Esophagus squamous epithelium (tissue), 4 donors: ENCODE results near the gene CCDC102A.

ENCODE experiments used
- POLR2A ChIP-seq, 4 donors: fragments of 450-650 bp; IDR thresholded peaks; one replicate each; pipeline ENCODE4 v1.6.1; 2017; ENCODE audit warnings: antibody characterized with exemption in 4 of 4, mild to moderate bottlenecking in 4 of 4, moderate library complexity in 3 of 4
- TF ChIP-seq, protein P1 (sequence below), 6 experiments: fragments of 450-650 bp in 4 of 6; fragments of 200-600 bp in 2 of 6; sonication (generic) in 2 of 6; IDR thresholded peaks; one replicate each; pipeline ENCODE4 v1.5.1; 2016 to 2019; ENCODE audit warnings: antibody characterized with exemption in 6 of 6, mild to moderate bottlenecking in 4 of 6, moderate library complexity in 4 of 6

- no peak for TF ChIP-seq POLR2A (IDR thresholded peaks at IDR 0.05)
- TF ChIP-seq, protein P1, sequence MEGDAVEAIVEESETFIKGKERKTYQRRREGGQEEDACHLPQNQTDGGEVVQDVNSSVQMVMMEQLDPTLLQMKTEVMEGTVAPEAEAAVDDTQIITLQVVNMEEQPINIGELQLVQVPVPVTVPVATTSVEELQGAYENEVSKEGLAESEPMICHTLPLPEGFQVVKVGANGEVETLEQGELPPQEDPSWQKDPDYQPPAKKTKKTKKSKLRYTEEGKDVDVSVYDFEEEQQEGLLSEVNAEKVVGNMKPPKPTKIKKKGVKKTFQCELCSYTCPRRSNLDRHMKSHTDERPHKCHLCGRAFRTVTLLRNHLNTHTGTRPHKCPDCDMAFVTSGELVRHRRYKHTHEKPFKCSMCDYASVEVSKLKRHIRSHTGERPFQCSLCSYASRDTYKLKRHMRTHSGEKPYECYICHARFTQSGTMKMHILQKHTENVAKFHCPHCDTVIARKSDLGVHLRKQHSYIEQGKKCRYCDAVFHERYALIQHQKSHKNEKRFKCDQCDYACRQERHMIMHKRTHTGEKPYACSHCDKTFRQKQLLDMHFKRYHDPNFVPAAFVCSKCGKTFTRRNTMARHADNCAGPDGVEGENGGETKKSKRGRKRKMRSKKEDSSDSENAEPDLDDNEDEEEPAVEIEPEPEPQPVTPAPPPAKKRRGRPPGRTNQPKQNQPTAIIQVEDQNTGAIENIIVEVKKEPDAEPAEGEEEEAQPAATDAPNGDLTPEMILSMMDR (IDR thresholded peaks at IDR 0.05) = no peak
Observed at GRCh38 chr16:57493767-57494166, 42.6 kb downstream of the CCDC102A start.
